EH (cell line): Measurements from ENCODE around the gene KCNQ1.
A peak's percentile ranks its signal among the peaks of the same experiment; 100 is the strongest.

Source experiments
- DNase-seq: peaks from one replicate; pipeline ENCODE4 v3.0.0-alpha.2; 2015; ENCODE audit warnings: low read depth

KCNQ1 gene

DNA sequence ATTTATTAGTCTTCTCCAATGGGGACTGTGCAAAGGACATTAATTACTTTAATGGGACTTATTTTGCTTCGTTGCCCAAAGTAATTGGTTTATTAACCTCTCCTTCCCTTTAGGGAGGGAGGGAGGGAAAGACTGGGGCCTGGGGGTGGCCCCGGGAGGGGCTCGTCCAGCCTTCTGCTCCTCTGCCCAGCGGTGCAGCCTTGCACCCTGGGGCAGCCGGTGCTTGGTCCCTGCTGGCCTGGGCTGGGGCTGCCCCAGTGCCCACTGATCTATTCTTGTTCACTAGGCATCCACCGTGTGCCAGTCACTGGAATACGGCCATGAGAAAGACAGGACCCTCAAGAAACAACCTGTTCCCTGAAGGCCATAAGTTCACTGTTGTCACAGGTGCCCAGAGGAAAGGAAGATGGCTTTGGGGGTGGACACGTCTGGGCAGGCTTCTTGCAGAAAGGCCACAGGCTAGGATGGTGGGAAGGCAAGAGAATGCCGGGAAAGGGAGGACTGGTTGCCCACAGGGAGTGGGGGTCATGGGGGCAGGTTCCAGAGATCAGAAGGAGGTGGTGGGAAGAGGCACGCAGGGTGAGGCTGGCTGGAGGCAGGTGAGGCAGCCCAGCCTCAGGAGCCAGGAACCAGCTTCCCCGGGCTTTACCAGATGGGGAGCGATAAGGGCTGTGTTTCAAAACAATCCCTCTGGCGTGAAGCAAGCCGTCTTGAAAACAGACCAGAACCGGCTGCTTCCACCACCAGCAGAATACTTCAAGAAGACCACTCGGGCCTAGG is 302.6 kb downstream of the KCNQ1 start:
- no peak for DNase-seq

DNA sequence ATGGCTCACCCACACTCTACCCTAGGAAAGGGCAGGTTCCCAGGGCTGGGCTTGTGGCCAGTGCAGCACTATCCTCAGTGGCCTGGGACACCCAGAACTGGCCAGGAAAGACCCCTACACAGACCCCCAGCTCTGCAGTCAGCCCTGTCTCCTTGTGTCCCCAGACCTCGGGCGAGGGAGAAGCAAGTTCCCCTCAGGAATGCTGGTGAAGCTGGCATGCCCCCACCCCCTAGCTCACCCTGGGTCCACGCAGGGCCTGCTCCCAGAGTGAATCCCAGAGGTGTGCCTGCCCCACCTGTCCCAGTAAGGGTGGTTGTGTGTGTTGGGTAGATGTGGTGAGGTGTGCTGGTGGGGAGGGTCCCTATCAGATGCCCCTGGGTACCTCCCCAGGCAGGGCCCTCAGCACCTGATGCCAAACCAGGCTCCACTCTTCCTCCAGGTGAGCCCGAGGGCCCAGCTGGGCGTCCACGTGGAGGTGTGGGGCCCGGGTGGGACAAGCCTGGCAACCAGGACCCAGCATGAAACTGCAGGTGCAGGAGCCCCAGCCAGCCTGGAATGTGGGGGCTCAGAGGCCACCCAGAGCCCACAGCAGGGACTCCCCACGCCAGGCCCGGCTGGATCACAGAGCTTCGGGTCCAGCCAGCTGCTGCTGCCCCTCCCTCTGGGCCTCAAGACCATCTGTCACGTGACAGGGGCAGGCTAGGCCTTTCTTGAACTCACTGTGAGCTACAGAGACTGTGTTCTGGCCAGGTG is 303.4 kb downstream of the KCNQ1 start:
- DNase-seq: no peak

DNA sequence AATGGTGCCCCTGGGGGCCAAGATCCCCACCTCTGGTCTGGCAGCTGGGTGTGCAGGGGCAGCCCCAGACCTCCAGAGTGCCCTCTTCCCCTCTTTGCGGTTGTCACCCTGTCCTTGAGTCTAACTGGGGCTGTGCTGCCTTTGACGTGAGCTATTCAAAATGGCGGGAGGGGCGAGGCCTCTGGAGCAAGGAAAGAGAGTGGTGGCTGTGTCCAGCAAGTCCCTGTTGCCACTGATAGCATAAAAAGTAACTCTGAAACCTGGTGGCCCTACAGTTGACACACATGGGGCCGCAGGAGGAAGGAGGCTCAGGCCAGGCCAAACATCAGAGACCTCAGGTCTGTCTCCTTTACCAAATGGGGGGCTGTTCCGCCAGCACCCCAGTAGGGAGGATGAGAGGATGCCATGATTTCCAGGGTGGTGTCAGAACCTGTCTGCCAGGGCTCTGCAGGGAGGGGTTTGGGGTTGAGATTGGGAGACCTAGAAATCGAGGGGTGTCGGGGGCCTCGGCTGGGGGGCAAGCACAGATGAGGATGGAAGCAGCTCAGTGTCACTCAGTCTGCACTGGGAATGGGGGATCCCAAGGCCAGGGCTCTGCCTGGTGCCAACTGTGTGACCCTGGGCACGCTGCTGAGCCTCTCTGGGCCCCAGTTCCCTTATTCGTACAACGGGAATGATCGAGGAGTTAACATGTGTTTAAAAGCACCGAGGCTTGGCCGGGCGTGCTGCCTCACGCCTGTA is 304.2 kb downstream of the KCNQ1 start:
- DNase-seq: no peak

DNA sequence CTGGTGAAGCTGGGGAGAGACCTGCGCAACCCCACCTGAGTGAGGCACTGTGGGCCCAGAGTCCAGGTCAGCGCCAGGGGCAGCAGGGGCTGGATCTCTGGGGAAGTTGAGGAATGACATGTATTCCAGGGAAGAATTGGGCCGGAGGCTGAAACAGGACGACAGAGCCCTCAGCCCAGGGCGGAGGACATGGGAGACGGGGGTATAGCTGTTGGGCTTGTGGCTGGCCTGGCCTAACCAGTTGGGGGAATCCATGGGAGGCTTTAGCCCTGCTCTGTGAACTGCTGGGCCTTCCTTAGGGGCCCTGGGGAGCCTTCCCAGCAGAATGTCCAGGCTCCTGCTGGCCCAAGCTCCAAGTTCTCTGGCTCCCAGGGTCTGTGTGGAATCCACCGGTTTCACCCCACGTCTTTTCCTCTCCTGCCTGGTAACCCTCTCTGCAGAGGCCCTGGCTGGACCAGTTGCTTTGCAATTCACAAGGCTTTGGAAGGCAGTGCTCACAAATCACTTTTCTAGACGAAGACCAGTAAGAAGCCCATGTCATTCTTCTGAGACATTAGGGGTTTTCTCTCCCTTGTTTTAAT is 305.4 kb downstream of the KCNQ1 start:
- no peak for DNase-seq

DNA sequence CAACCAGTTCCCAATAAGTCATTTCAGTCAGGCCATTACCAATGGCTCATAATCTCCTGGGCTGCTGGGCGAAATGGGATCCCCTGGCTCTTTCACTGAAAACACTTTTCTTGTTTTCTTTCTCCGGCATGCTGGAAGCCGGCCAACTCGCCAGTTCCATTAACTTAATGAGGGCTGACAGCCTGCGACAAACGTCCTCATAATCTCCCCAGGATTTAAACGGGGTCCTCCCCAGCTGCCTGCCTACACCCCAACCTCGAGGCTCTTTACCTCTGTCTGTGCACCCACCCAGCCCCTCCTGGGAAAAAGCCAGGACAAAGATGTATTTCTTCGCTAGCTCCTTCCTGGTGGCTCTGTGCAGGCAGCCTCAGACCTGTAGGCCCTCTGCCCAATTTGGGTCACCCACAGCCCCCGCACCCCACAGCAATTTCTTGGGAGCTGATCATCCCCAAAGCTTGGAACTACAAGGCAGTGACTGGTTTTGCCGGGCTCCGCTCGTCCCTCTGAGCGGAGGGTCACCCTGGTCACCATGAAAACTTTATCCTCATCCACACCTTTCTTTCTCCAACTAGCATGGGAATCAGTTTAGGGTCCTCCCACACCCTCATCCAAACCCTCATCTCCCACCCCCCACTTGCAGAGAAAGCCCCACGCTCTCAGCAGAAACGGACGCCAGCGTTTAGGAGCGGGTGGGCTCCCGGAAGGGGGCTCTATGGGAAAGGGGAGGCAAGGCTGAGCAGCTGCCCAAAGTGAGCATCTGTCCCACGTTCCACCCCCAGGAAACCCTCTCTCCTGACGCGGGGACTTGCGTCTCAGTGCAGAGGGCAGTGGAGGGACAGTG is 306.1 kb downstream of the KCNQ1 start:
- DNase-seq: no peak

DNA sequence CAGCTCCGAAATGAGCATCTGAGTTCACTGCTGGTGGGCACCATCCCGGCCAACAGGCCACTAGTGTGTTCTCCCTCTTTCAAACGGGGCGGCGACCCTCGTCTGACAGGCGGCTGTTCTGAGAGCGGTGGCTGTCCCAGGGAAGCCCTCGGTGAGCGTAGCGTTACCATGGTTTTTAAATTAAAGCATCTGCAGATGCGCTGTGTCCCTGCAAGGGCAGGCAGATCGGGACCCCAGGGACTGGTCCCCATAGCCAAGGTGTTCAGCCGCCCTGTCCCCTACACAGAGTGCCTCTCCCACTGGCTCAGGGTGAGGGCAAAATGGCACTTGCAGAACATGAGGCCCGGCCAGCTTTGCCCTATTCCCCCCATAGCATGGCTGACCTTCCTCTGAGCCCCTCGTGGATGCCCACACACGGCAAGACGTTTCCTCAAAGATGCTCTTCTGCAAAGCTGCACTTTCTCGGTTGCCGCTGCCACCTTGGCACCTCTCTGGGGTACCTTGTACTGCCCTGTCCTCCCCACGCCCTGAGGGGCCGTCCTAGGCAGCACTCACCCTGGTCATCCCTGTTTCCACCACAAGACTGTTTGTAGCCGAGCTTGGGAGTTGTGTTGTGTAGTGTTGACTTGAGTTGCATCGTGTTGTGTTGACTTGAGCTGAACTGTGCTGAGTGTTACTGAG is 306.9 kb downstream of the KCNQ1 start:
- DNase-seq: no peak

DNA sequence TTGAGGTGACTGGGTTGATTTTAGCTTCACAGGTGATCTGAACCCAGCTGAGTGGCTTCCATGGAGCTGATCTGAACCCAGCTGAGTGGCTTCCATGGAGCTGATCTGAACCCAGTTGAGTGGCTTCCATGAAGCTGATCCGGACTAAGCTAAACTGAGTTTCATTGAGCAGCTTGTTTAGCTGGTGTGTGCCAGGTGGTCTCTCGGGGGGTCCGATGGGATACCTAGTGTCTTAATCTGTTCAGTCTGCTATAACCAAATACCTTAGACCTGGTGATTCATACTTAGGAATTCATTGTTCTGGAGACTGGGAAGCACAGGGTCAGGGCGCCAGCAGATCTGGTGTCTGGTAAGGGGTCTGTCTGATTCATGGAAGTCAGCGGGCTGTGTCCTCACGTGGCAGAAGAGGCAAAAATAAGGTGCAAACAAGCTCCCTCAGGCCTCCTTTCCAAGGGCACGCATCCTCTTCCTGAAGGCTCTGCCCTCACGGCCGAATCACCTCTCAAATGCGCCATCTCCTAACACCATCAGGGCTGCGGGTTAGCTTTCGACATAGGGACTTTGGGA is 307.5 kb downstream of the KCNQ1 start:
- peak; percentile 45 for DNase-seq

DNA sequence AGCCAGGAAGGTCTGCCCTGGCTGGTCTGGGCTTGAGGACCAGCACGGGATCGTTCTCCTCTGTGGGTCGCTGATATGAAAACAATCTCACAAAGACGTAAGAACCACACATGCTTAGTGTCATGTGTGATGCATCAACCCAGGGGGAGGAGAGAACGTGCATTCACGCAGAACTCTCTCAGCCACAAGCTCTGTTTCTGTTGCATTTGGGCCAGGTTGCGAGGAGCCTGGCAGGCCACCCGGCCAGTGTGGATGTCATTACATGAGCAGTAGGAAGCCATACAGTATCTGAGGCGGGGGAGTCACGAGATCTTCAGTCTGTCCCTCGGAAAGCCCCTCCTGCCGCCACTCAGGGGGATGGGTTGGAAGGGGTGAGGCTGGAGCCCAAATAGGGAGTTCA is 308.1 kb downstream of the KCNQ1 start:
- DNase-seq: peak; percentile 6

DNA sequence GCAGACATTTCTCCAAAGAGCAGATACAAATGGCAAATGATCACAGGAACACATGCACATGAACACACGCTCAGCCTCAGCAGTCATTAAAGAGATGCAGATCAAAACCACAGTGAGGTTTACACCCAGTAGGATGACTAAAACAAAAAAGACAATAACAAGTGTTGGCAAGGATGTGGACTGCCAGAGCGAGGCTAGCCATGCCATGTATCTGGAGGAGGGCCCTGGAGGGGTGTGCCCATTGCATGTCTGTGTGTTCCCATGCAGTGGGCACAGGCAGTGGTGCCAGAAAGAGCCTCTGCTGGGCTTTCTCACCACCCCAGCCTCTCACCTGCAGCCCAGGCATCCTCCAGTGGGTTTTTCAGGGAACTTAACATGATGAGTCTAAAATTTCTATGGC is 309.2 kb downstream of the KCNQ1 start:
- DNase-seq: no peak

DNA sequence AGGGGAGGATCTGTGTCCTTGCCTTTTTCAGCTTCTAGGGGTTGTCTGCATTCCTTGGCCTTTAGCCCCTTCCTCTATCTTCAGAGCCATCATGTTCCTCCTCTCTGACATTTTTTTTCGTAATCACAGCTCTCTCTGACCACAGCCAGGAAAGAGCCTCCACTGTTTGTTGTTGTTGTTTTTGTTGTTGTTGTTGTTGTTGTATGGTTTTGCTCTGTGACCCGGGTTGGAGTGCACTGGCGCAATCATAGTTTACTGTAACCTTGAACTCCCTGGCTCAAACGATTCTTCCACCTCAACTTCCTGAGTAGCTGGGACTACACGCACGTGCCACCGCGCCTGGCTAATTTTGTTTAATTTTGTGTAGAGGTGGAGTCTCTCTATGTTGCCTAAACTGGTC is 310.3 kb downstream of the KCNQ1 start:
- no peak for DNase-seq

DNA sequence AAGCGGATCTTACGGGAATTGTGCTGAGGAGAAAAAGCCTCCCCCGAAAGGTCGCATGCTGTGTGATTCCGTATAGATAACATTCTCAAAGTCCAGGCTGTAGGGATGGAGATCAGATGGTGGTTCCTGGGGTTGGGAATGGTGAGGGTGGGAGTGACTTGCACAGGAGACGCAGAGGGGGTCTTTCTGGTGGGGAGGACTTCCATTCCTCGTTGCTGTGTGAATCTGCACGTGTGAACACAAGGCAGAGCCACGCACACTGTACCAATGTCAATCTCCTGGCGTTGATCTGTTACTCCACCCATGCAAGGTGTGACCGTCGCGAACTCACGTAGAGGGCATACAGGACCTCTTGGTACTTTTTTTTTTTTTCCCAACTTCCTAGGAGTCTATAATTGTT is 313.9 kb downstream of the KCNQ1 start:
- DNase-seq: no peak

DNA sequence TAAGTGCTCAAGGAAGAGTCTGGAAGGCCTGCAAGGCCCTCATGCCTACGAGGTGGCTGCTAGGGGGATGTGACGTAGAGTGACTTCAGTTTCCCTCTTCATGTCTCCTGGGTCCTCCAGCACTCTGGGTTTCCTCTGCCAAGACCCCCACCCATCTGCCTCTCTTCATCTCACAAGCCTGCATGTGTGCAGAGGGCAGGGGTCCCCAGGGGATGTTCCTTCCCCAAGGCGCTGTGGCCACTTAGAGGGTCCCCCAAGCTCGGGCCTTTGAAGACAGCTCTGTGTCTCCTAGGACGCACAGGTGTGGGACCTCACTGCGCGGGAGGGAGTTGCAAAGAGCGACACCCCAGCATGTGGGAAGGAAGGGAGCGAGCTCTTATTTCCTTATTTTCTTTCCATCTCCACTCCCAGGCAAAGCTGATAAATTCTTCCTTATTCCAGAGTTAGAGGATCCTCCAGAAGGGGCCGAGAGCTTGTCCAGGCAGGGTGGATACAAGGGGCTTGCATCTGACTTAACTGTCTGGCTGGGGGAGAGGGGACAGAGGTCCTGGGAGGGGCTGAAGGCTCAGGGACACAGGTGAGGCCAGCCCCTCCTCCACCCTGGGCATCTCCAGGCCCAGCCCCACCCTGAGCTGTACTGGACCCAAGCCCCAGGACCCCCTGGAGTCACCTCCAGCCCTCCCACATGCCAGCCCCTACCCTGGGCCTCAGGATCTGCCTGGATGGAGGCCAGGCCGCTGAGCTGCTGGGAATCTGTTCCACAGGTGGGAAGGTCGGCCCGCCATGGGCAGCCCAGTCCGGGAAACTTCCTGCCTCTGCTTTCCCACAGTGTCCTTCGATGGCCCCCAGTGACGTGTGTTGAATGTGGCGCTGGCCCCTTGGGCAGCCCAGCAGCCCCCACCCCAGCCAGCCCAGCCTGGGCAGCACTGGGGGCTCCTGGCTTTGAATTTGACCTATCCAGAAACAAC is 314.7 kb downstream of the KCNQ1 start:
- no peak for DNase-seq

DNA sequence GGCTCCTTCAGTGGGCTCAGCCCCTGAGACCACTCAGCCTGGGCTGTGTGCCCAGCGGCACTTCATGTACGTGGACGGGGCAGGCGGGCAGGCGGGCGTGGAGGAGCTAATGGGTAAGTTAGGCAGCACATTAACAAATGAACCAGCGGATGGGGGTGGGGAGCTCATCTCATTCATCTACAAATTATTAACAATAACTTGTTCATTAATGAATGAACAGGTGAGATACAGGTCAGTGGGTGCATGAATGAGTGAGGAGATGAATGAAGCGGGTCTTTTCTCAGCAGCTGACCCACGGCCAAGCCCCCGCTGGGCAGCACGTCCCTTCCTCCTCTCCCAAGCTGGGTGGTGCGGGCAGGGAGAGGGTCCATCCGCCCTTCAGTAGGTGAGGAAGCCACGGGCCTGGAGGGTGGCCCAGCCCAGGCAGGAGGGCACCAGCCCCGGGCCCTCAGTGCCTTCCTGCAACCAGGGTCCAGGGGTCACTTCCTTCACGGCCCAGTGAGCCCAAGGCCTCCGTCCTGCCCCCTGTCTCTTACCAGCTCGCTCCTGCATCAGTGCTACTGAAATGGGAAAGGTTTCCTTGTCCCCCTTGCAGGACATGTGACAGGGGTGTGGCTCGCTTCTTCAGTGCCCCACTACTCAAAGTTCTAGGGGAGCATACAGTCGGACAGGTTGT is 315.5 kb downstream of the KCNQ1 start:
- no peak for DNase-seq

DNA sequence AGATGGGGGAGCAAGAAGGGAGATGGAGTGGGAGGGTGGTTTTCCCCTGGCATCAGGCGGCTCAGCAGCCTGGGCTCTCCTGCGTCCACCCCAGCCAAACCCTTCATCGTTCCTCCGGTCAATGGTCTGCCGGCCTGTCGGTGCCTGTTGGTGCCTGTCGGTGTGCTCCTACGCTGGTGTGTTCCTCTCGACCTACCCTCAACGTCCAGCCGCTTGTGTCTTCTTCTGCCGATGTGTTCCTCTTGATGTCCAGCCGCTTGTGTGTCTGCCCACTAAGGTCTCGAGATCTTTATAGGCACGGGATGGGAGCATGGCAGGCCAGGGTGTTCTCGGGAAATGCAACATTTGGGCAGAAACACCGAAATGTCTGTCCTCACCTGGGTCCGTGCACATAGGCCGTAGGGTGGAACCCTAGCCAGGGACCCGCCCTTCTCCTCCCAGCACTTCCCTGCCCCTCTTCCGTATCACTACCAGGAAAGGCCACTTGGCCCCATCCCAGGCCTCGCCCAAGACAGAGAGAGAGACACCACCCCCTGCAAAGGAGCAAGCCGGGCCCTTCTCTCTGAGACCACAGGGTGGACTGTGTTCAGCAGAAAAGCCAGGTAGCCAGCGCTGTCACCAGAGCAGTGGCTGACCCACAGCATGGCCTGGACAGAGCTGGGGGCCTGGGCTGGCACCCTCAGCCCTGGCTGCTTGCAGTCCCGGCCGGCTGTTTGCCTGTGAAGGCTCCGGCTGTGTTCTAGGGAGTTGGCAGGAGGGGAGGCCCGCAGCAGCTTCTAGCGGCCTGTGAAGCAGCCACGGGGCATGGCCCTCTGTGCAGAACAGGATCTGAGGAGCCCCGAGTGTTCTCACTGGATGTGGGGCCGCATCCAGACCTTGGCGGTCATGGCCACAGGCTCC is 316.6 kb downstream of the KCNQ1 start:
- DNase-seq: no peak

DNA sequence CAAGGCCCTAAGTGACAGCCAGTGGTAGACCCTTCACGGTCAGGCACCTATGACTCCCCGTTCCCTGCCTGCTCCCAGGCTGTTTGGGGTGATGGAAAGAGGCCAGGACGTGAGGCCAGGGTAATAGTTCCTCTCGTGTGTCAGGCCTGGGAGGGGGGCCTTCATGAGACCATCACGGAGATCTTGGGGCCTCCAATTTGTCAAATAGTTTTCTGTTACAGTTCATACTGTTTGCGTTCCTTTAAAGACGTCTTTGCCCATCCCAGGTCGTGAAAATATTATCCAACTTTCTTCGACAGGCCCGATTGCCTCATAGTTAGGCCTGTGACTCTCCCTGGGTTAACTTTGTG is 317.2 kb downstream of the KCNQ1 start:
- no peak for DNase-seq

DNA sequence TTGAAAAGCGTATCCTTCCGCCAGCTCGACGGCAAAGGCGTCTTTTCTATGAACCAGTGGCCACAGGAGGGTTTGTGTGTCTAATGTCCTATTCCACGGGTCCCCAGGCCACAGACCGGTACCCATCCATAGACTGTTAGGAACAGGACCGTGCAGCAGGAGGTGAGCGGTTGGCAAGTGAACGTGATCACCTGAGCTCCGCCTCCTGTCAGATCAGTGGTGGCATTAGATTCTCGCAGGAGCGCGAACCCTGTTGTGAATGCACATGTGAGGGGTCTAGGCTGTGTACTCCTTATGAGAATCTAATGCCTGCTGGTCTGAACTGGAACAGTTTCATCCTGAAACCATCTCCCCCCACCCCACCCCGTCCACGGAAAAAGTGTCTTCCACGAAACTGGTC is 317.6 kb downstream of the KCNQ1 start:
- DNase-seq: no peak

DNA sequence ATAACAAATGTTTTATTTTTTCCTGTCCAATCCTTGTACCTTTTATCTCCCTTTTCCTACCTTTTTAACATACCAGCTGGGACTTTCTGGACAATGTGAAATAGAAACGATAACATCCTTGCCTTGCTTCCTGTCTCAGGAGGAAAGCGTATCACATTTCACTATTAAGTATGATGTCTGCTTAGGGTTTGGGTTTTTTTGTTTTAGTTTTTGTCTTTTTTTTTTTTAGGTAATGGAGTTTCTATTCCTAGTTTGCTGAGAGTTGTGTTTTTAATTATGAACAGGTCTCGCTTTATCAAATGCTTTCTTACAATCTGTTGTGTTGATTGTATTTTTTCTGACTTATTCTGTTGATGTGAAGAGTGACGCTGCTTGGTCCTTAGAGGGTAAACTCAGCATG is 319.2 kb downstream of the KCNQ1 start:
- no peak for DNase-seq

DNA sequence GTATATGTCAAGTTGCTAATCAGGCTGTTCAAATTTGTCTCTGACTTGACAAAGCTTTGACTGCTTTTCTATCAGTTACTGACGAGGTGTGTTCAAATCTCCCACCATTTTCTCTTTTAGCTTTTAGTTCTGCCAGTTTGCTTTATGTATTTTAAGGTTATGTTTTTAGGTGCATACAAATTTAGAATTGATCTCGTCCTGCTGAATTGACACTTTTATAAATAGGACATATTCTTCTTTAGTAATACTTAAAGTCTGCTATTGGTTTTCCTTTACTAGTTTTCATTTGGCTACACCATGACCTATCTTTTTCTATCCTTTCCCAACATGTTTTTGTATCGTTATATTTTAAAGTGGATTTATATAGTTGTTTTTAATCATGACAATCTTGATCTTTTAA is 320.7 kb downstream of the KCNQ1 start:
- no peak for DNase-seq
